HG03520 (cell line): ENCODE results near the gene CATSPER3.

ENCODE experiments used
- ATAC-seq: cut with Tn5 transposase; IDR thresholded peaks from one replicate; pipeline ENCODE4 v1.9.1; 2021; ENCODE audit warnings: mild to moderate bottlenecking, moderate library complexity; ENCODE audit not compliant: unreplicated experiment

CATSPER3 gene

GRCh38 chr5:135039271-135040033, 71.7 kb downstream of the CATSPER3 start:
- no peak for ATAC-seq

GRCh38 chr5:135040034-135040332, 72.3 kb downstream of the CATSPER3 start:
- ATAC-seq, result no peak

- ATAC-seq, result no peak
Observed at GRCh38 chr5:135040333-135041144, 72.8 kb downstream of the CATSPER3 start.

GRCh38 chr5:135041145-135041587, 73.5 kb downstream of the CATSPER3 start:
- no peak for ATAC-seq

- no peak for ATAC-seq
Observed at GRCh38 chr5:135041726-135042125, 74.0 kb downstream of the CATSPER3 start.

- ATAC-seq, result no peak
Observed at GRCh38 chr5:135042595-135042994, 74.9 kb downstream of the CATSPER3 start.

GRCh38 chr5:135045488-135045887, 77.8 kb downstream of the CATSPER3 start:
- no peak for ATAC-seq

- no peak for ATAC-seq
Observed at GRCh38 chr5:135046661-135047346, 79.1 kb downstream of the CATSPER3 start.

GRCh38 chr5:135047347-135047695, 79.6 kb downstream of the CATSPER3 start:
- no peak for ATAC-seq

- no peak for ATAC-seq
Observed at GRCh38 chr5:135048286-135048685, 80.6 kb downstream of the CATSPER3 start.

- no peak for ATAC-seq
Observed at GRCh38 chr5:135048930-135049329, 81.2 kb downstream of the CATSPER3 start.

- no peak for ATAC-seq
Observed at GRCh38 chr5:135050244-135050767, 82.6 kb downstream of the CATSPER3 start.

- no peak for ATAC-seq
Observed at GRCh38 chr5:135051399-135051798, 83.7 kb downstream of the CATSPER3 start.

- no peak for ATAC-seq
Observed at GRCh38 chr5:135051872-135052271, 84.2 kb downstream of the CATSPER3 start.

GRCh38 chr5:135052511-135053145, 84.9 kb downstream of the CATSPER3 start:
- ATAC-seq, result no peak

GRCh38 chr5:135053278-135053677, 85.6 kb downstream of the CATSPER3 start:
- peak; percentile 82 for ATAC-seq

GRCh38 chr5:135053989-135054388, 86.3 kb downstream of the CATSPER3 start:
- no peak for ATAC-seq

GRCh38 chr5:135054546-135054945, 86.8 kb downstream of the CATSPER3 start:
- ATAC-seq, result no peak

- no peak for ATAC-seq
Observed at GRCh38 chr5:135055396-135055795, 87.7 kb downstream of the CATSPER3 start.

- no peak for ATAC-seq
Observed at GRCh38 chr5:135056316-135057030, 88.8 kb downstream of the CATSPER3 start.
